ENCODE measurements around the gene TGM4.
"Not testable (repeated sequence)": the region's sequence is repeated elsewhere in the genome, so short reads cannot be mapped to it uniquely, and the experiment has no call there.

Gene TGM4

GRCh38 chr3:44918087-44918486 lies 43.7 kb downstream of the TGM4 start:
- no peak for DNase-seq

- no peak for DNase-seq
These were observed 44.2 kb downstream of the TGM4 start for GRCh38 chr3:44918581-44918980.

- no peak for DNase-seq
These were observed 45.7 kb downstream of the TGM4 start for GRCh38 chr3:44920081-44920480.

- no peak for DNase-seq
These were observed 49.4 kb downstream of the TGM4 start for GRCh38 chr3:44923632-44924456.

GRCh38 chr3:44924457-44925084 lies 50.2 kb downstream of the TGM4 start:
- no peak for DNase-seq

GRCh38 chr3:44926172-44926571 lies 51.8 kb downstream of the TGM4 start:
- DNase-seq = no peak

- no peak for DNase-seq
These were observed 52.5 kb downstream of the TGM4 start for GRCh38 chr3:44926921-44927320.

- no peak for DNase-seq
These were observed 53.0 kb downstream of the TGM4 start for GRCh38 chr3:44927371-44927770.

GRCh38 chr3:44929782-44930181 lies 55.4 kb downstream of the TGM4 start:
- DNase-seq = no peak

GRCh38 chr3:44930911-44931310 lies 56.5 kb downstream of the TGM4 start:
- DNase-seq = no peak

- no peak for DNase-seq
These were observed 57.4 kb downstream of the TGM4 start for GRCh38 chr3:44931791-44932190.

- DNase-seq = no peak
These were observed 57.9 kb downstream of the TGM4 start for GRCh38 chr3:44932271-44932670.

GRCh38 chr3:44932986-44933944 lies 58.9 kb downstream of the TGM4 start:
- DNase-seq = no peak

- no peak for DNase-seq
These were observed 65.2 kb downstream of the TGM4 start for GRCh38 chr3:44939581-44940036.

- DNase-seq = no peak
These were observed 68.0 kb downstream of the TGM4 start for GRCh38 chr3:44942202-44942921.

- DNase-seq = no peak
These were observed 73.8 kb downstream of the TGM4 start for GRCh38 chr3:44948239-44948638.

GRCh38 chr3:44949770-44950169 lies 75.4 kb downstream of the TGM4 start:
- not testable (repeated sequence) for DNase-seq

- no peak for DNase-seq
These were observed 75.9 kb downstream of the TGM4 start for GRCh38 chr3:44950275-44950734.

GRCh38 chr3:44952689-44953088 lies 78.3 kb downstream of the TGM4 start:
- no peak for DNase-seq

- no peak for DNase-seq
These were observed 79.9 kb downstream of the TGM4 start for GRCh38 chr3:44954304-44954703.

- DNase-seq = no peak
These were observed 80.6 kb downstream of the TGM4 start for GRCh38 chr3:44954962-44955361.

- DNase-seq = no peak
These were observed 81.5 kb downstream of the TGM4 start for GRCh38 chr3:44955917-44956316.

Measured in activated CD4-positive, alpha-beta T cell treated with anti-CD3 and anti-CD28 coated beads, Interleukin-2, amount 50 U/mL, for 48 hours (primary cell).